NCI-H510A treated with DMSO at 0.1 percent for 48 hours (cell line): ENCODE results near the gene USP17L21.
"Not testable (repeated sequence)": the region's sequence is repeated elsewhere in the genome, so short reads cannot be mapped to it uniquely, and the experiment has no call there.

ENCODE experiments used
- DNase-seq: peaks from one replicate; lab custom pipeline; 2025; lab: John Stamatoyannopoulos, UW

USP17L21 gene, protein sequence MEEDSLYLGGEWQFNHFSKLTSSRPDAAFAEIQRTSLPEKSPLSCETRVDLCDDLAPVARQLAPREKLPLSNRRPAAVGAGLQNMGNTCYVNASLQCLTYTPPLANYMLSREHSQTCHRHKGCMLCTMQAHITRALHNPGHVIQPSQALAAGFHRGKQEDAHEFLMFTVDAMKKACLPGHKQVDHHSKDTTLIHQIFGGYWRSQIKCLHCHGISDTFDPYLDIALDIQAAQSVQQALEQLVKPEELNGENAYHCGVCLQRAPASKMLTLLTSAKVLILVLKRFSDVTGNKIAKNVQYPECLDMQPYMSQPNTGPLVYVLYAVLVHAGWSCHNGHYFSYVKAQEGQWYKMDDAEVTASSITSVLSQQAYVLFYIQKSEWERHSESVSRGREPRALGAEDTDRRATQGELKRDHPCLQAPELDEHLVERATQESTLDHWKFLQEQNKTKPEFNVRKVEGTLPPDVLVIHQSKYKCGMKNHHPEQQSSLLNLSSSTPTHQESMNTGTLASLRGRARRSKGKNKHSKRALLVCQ

DNA sequence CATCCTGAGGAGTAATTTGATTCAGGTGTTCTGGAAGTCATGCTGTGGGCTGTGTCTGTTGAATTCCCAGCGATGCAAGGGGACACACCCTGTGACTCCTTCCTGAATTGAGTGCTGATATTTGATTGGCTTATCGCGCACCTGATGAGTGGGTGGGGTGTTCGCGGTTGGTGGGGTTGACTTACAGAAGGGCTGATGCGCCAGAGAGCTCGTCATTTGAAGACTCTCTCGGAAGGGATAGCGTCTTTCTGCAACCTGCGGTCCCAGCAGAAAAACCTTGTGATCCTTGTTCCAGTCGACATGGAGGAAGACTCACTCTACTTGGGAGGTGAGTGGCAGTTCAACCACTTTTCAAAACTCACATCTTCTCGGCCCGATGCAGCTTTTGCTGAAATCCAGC lies at the start of gene USP17L21:
USP17L21 (plus strand) TSS at position 301 of the 400 bp plus-strand sequence; CDS start at position 301, 0 bp downstream.
- DNase-seq, result not testable (repeated sequence)

DNA sequence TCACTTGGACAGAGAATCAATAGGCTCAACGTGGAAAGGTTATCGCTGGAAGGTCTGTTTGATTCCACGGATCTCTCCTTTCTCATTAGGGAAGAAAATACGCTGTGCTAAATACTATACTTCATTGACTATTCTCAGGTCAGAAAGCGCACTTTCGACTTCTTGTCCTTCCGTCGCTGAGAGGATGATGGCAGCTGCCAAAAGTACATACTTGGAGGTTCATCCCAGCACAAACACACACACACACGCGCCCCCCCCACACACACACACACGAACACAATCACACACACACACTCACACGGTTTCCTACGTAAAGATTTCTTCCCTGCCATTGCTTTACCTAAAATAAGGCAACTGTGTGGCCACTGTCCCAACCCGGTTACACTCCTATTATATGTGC lies 48.0 kb upstream of the USP17L21 start:
- not testable (repeated sequence) for DNase-seq

DNA sequence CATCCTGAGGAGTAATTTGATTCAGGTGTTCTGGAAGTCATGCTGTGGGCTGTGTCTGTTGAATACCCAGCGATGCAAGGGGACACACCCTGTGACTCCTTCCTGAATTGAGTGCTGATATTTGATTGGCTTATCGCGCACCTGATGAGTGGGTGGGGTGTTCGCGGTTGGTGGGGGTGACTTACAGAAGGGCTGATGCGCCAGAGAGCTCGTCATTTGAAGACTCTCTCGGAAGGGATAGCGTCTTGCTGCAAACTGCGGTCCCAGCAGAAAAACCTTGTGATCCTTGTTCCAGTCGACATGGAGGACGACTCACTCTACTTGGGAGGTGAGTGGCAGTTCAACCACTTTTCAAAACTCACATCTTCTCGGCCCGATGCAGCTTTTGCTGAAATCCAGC lies 47.6 kb upstream of the USP17L21 start, which contains the start of gene USP17L11:
USP17L11 (plus strand) TSS at position 301 of the 400 bp plus-strand sequence; CDS start at position 301, 0 bp downstream.
- not testable (repeated sequence) for DNase-seq

DNA sequence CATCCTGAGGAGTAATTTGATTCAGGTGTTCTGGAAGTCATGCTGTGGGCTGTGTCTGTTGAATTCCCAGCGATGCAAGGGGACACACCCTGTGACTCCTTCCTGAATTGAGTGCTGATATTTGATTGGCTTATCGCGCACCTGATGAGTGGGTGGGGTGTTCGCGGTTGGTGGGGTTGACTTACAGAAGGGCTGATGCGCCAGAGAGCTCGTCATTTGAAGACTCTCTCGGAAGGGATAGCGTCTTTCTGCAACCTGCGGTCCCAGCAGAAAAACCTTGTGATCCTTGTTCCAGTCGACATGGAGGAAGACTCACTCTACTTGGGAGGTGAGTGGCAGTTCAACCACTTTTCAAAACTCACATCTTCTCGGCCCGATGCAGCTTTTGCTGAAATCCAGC lies 42.8 kb upstream of the USP17L21 start, which contains the start of gene USP17L12:
USP17L12 (plus strand) TSS at position 301 of the 400 bp plus-strand sequence; CDS start at position 301, 0 bp downstream.
- not testable (repeated sequence) for DNase-seq

DNA sequence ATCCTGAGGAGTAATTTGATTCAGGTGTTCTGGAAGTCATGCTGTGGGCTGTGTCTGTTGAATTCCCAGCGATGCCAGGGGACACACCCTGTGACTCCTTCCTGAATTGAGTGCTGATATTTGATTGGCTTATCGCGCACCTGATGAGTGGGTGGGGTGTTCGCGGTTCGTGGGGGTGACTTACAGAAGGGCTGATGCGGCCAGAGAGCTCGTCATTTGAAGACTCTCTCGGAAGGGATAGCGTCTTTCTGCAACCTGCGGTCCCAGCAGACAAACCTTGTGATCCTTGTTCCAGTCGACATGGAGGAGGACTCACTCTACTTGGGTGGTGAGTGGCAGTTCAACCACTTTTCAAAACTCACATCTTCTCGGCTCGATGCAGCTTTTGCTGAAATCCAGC lies 38.1 kb upstream of the USP17L21 start, which contains the start of gene USP17L13:
USP17L13 (plus strand) TSS at position 301 of the 400 bp plus-strand sequence; CDS start at position 301, 0 bp downstream.
- DNase-seq, result not testable (repeated sequence)

DNA sequence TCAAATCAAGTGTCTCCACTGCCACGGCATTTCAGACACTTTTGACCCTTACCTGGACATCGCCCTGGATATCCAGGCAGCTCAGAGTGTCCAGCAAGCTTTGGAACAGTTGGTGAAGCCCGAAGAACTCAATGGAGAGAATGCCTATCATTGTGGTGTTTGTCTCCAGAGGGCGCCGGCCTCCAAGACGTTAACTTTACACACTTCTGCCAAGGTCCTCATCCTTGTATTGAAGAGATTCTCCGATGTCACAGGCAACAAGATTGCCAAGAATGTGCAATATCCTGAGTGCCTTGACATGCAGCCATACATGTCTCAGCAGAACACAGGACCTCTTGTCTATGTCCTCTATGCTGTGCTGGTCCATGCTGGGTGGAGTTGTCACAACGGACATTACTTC lies 32.4 kb upstream of the USP17L21 start:
- not testable (repeated sequence) for DNase-seq

DNA sequence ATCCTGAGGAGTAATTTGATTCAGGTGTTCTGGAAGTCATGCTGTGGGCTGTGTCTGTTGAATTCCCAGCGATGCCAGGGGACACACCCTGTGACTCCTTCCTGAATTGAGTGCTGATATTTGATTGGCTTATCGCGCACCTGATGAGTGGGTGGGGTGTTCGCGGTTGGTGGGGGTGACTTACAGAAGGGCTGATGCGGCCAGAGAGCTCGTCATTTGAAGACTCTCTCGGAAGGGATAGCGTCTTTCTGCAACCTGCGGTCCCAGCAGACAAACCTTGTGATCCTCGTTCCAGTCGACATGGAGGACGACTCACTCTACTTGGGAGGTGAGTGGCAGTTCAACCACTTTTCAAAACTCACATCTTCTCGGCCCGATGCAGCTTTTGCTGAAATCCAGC lies 28.6 kb upstream of the USP17L21 start, which contains the start of gene USP17L15:
USP17L15 (plus strand) TSS at position 301 of the 400 bp plus-strand sequence; CDS start at position 301, 0 bp downstream.
- DNase-seq, result not testable (repeated sequence)

DNA sequence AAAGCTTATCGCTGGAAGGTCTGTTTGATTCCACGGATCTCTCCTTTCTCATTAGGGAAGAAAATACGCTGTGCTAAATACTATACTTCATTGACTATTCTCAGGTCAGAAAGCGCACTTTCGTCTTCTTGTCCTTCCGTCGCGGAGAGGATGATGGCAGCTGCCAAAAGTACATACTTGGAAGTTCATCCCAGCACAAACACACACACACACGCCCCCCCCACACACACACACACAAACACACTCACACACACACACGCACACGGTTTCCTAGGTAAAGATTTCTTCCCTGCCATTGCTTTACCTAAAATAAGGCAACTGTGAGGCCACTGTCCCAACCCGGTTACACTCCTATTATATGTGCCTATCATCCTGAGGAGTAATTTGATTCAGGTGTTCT lies 24.2 kb upstream of the USP17L21 start:
- DNase-seq, result not testable (repeated sequence)

DNA sequence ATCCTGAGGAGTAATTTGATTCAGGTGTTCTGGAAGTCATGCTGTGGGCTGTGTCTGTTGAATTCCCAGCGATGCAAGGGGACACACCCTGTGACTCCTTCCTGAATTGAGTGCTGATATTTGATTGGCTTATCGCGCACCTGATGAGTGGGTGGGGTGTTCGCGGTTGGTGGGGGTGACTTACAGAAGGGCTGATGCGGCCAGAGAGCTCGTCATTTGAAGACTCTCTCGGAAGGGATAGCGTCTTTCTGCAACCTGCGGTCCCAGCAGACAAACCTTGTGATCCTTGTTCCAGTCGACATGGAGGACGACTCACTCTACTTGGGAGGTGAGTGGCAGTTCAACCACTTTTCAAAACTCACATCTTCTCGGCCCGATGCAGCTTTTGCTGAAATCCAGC lies 19.1 kb upstream of the USP17L21 start, which contains the start of gene USP17L17:
USP17L17 (plus strand) TSS at position 301 of the 400 bp plus-strand sequence; CDS start at position 301, 0 bp downstream.
- DNase-seq, result not testable (repeated sequence)

DNA sequence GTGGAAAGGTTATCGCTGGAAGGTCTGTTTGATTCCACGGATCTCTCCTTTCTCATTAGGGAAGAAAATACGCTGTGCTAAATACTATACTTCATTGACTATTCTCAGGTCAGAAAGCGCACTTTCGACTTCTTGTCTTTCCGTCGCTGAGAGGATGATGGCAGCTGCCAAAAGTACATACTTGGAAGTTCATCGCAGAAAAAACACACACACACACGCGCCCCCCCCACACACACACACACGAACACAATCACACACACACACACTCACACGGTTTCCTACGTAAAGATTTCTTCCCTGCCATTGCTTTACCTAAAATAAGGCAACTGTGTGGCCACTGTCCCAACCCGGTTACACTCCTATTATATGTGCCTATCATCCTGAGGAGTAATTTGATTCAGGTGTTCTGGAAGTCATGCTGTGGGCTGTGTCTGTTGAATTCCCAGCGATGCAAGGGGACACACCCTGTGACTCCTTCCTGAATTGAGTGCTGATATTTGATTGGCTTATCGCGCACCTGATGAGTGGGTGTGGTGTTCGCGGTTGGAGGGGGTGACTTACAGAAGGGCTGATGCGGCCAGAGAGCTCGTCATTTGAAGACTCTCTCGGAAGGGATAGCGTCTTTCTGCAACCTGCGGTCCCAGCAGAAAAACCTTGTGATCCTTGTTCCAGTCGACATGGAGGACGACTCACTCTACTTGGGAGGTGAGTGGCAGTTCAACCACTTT lies 14.6 kb upstream of the USP17L21 start, which contains the start of gene USP17L18:
USP17L18 (plus strand) TSS at position 678 of the 728 bp plus-strand sequence; CDS start at position 678, 0 bp downstream.
- DNase-seq, result not testable (repeated sequence)

DNA sequence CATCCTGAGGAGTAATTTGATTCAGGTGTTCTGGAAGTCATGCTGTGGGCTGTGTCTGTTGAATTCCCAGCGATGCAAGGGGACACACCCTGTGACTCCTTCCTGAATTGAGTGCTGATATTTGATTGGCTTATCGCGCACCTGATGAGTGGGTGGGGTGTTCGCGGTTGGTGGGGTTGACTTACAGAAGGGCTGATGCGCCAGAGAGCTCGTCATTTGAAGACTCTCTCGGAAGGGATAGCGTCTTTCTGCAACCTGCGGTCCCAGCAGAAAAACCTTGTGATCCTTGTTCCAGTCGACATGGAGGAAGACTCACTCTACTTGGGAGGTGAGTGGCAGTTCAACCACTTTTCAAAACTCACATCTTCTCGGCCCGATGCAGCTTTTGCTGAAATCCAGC lies 9.6 kb upstream of the USP17L21 start, which contains the start of gene USP17L19:
USP17L19 (plus strand) TSS at position 301 of the 400 bp plus-strand sequence; CDS start at position 301, 0 bp downstream.
- DNase-seq, result not testable (repeated sequence)

DNA sequence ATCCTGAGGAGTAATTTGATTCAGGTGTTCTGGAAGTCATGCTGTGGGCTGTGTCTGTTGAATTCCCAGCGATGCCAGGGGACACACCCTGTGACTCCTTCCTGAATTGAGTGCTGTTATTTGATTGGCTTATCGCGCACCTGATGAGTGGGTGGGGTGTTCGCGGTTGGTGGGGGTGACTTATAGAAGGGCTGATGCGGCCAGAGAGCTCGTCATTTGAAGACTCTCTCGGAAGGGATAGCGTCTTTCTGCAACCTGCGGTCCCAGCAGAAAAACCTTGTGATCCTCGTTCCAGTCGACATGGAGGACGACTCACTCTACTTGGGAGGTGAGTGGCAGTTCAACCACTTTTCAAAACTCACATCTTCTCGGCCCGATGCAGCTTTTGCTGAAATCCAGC lies 4.8 kb upstream of the USP17L21 start, which contains the start of gene USP17L20:
USP17L20 (plus strand) TSS at position 301 of the 400 bp plus-strand sequence; CDS start at position 301, 0 bp downstream.
- DNase-seq, result not testable (repeated sequence)

DNA sequence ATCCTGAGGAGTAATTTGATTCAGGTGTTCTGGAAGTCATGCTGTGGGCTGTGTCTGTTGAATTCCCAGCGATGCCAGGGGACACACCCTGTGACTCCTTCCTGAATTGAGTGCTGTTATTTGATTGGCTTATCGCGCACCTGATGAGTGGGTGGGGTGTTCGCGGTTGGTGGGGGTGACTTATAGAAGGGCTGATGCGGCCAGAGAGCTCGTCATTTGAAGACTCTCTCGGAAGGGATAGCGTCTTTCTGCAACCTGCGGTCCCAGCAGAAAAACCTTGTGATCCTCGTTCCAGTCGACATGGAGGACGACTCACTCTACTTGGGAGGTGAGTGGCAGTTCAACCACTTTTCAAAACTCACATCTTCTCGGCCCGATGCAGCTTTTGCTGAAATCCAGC lies 4.6 kb downstream of the USP17L21 start, which contains the start of gene USP17L22:
USP17L22 (plus strand) TSS at position 301 of the 400 bp plus-strand sequence; CDS start at position 301, 0 bp downstream.
- not testable (repeated sequence) for DNase-seq

DNA sequence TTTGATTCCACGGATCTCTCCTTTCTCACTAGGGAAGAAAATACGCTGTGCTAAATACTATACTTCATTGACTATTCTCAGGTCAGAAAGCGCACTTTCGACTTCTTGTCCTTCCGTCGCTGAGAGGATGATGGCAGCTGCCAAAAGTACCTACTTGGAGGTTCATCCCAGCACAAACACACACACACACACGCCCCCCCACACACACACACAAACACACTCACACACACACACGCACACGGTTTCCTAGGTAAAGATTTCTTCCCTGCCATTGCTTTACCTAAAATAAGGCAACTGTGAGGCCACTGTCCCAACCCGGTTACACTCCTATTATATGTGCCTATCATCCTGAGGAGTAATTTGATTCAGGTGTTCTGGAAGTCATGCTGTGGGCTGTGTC lies 9.0 kb downstream of the USP17L21 start:
- DNase-seq, result not testable (repeated sequence)
